Testis (tissue), 3 donors: ENCODE results near the gene CREB3. TPM values are rescaled to one million over a fixed set of nuclear protein-coding genes. Genes with fewer than 3 reads are reported as not detected.

Source experiments
- DNase-seq: peaks from one replicate; pipeline ENCODE4 v3.0.0-alpha.2; 2019
- H3K27ac ChIP-seq, 2 donors: fragments of 200-600 bp; sonication (generic); one replicate each; pipeline ENCODE4 v1.5.1; 2019
- H3K27me3 ChIP-seq: fragments of 200-600 bp; sonication (generic); one replicate; pipeline ENCODE4 v1.5.1; 2019
- H3K36me3 ChIP-seq: fragments of 200-600 bp; sonication (generic); one replicate; pipeline ENCODE4 v1.5.1; 2017; ENCODE audit warnings: low read depth; ENCODE audit errors: missing control alignments
- H3K4me1 ChIP-seq: fragments of 200-600 bp; sonication (generic); one replicate; pipeline ENCODE4 v1.5.1; 2019
- H3K4me3 ChIP-seq, 2 donors: fragments of 200-600 bp; sonication (generic); one replicate each; pipeline ENCODE4 v1.5.1; 2017 to 2019
- H3K9me3 ChIP-seq: fragments of 200-600 bp; sonication (generic); one replicate; pipeline ENCODE4 v1.5.1; 2017
- CTCF ChIP-seq, 3 experiments: fragments of 450-650 bp in 2 of 3; fragments of 200-600 bp in 1 of 3; sonication (generic) in 1 of 3; IDR thresholded peaks; one replicate each; pipeline ENCODE4 v1.5.1; 2016 to 2019; ENCODE audit warnings: antibody characterized with exemption in 3 of 3, mild to moderate bottlenecking in 2 of 3, moderate library complexity in 1 of 3
- POLR2A ChIP-seq: fragments of 450-650 bp; IDR thresholded peaks from one replicate; pipeline ENCODE4 v1.6.1; 2017; ENCODE audit warnings: antibody characterized with exemption, mild to moderate bottlenecking, moderate library complexity
- WGBS, 2 donors: methylation state at CpG; one replicate each; pipeline ENCODE4 v1.1.5; 2018; 5-methylcytosine and 5-hydroxymethylcytosine counted together
- intact Hi-C: fragments of 100-400 bp; cut with DNase I; formaldehyde crosslinking; loops from one replicate; pipeline ENCODE4 v1.15.1; 2023; ENCODE audit warnings: low total_unique reads
- polyA plus RNA-seq: library from polyadenylated mRNA; stranded (reverse); fragments of 350-450 nt; fragmentation: Illumina TruSeq; extraction: RNeasy Lipid Tissue Mini Kit (QIAGEN cat#74804); gene quantifications from one replicate; pipeline ENCODE4 v1.2.3, GENCODE V29; 2014; ENCODE audit warnings: low read depth, low replicate concordance; ENCODE audit not compliant: insufficient read depth
- total RNA-seq, 2 donors: library from RNA; depleted of rRNA; stranded (reverse); fragments of >200 nt; gene quantifications; one replicate each; pipeline ENCODE4 v1.2.3, GENCODE V29; 2016

The CREB3 gene
- total and polyA plus RNA-seq, 3 donors from 2014 or later = 51.2 to 85.0 (median 63.1) TPM

- TF ChIP-seq CTCF (IDR thresholded peaks at IDR 0.05) = no peak
- no peak for TF ChIP-seq POLR2A
- peaks cover 8% of the 10 kb centered on the region for H3K4me1 ChIP-seq
- no peak overlapping the region for H3K4me3 ChIP-seq
- intact Hi-C loops = no loop called here
- WGBS, 2 donors = 71 to 89% methylated on average over 7 of the region's 7 CpGs
- no peaks in the 10 kb centered on the region for H3K27me3 ChIP-seq
- H3K9me3 ChIP-seq = no peaks in the 10 kb centered on the region
- H3K36me3 ChIP-seq = no peaks in the 10 kb centered on the region
- no peak overlapping the region for H3K27ac ChIP-seq
- no peak for DNase-seq
Measured at GRCh38 chr9:35741740-35742139, 9.3 kb downstream of the CREB3 start.

GRCh38 chr9:35743452-35743851 is 11.0 kb downstream of the CREB3 start:
- Histone ChIP-seq H3K36me3 (no peaks in the 10 kb centered on the region), H3K27me3 (no peaks in the 10 kb centered on the region), H3K9me3 (no peaks in the 10 kb centered on the region), H3K4me3 (no peak overlapping the region), H3K27ac (no peak overlapping the region), H3K4me1 (peaks cover 24% of the 10 kb centered on the region)
- no peak for DNase-seq
- intact Hi-C loops = no loop called here
- TF ChIP-seq CTCF (IDR thresholded peaks at IDR 0.05) (no peak), POLR2A (no peak)
- 76 to 84% methylated on average over 2 of the region's 2 CpGs for WGBS, 2 donors

GRCh38 chr9:35743880-35744518 is 11.5 kb downstream of the CREB3 start:
- intact Hi-C loops = no loop called here
- H3K9me3 ChIP-seq = no peaks in the 10 kb centered on the region
- H3K27ac ChIP-seq = no peak overlapping the region
- no peak overlapping the region for H3K4me3 ChIP-seq
- TF ChIP-seq CTCF (IDR thresholded peaks at IDR 0.05) (no peak), POLR2A (no peak)
- no peaks in the 10 kb centered on the region for H3K36me3 ChIP-seq
- DNase-seq = no peak
- 80 to 82% methylated on average over 8 of the region's 8 CpGs for WGBS, 2 donors
- H3K4me1 ChIP-seq = peaks cover 24% of the 10 kb centered on the region
- no peaks in the 10 kb centered on the region for H3K27me3 ChIP-seq

- H3K4me3 ChIP-seq = no peak overlapping the region
- no peaks in the 10 kb centered on the region for H3K9me3 ChIP-seq
- H3K27ac ChIP-seq = no peak overlapping the region
- DNase-seq = no peak
- no peaks in the 10 kb centered on the region for H3K36me3 ChIP-seq
- H3K4me1 ChIP-seq = peaks cover 33% of the 10 kb centered on the region
- H3K27me3 ChIP-seq = no peaks in the 10 kb centered on the region
- intact Hi-C loops = no loop called here
- no peak for TF ChIP-seq CTCF (IDR thresholded peaks at IDR 0.05)
- no peak for TF ChIP-seq POLR2A
- WGBS, 2 donors = 60 to 75% methylated on average over 1 of the region's 1 CpG
Measured at GRCh38 chr9:35745569-35745968, 13.1 kb downstream of the CREB3 start.

- Histone ChIP-seq H3K27ac (no peak overlapping the region), H3K4me1 (peaks cover 33% of the 10 kb centered on the region), H3K9me3 (no peaks in the 10 kb centered on the region), H3K27me3 (no peaks in the 10 kb centered on the region), H3K4me3 (no peak overlapping the region), H3K36me3 (no peaks in the 10 kb centered on the region)
- intact Hi-C loops = no loop called here
- 61 to 66% methylated on average over 3 of the region's 3 CpGs for WGBS, 2 donors
- no peak for TF ChIP-seq CTCF (IDR thresholded peaks at IDR 0.05)
- no peak for TF ChIP-seq POLR2A
- DNase-seq = no peak
Measured at GRCh38 chr9:35746583-35746982, 14.1 kb downstream of the CREB3 start.
